ENCODE measurements around the gene CDH24. TPM values are rescaled to one million over a fixed set of nuclear protein-coding genes. Genes with fewer than 3 reads are reported as not detected.

CDH24 gene
- total and polyA plus RNA-seq, 12 donors = 0.57 to 9.1 (median 1.6) TPM

GRCh38 chr14:22998329-22999012 lies 58.8 kb downstream of the CDH24 start:
- no peaks in the 10 kb centered on the region for H3K27me3 ChIP-seq
- ATAC-seq = peak in 5 of 8 donors; percentile 23 to 58 (median 55)
- no peak for DNase-seq
- peaks cover 3 to 25% (median 8%) of the 10 kb centered on the region in 9 donors for H3K4me1 ChIP-seq
- TF ChIP-seq CTCF (IDR thresholded peaks at IDR 0.05) = no peak
- H3K36me3 ChIP-seq = peaks cover 0 to 14% (median 0%) of the 10 kb centered on the region in 9 donors
- H3K9me3 ChIP-seq = no peaks in the 10 kb centered on the region
- H3K27ac ChIP-seq = no peak overlapping the region
- intact Hi-C loops (cut with DNase I) = loop anchor here in 1 of 10 donors (5.0 kb wide), 1 partner anchor 54 kb away; no protein-coding TSS in a partner anchor
- 67 to 79% methylated on average over 16 of the region's 16 CpGs for WGBS, 2 donors
- no peak overlapping the region for H3K4me3 ChIP-seq

- no peak for DNase-seq
- ATAC-seq = peak in 6 of 8 donors; percentile 19 to 66 (median 40)
- no peak for TF ChIP-seq CTCF (IDR thresholded peaks at IDR 0.05)
- Histone ChIP-seq H3K27me3 (no peaks in the 10 kb centered on the region), H3K27ac (no peak overlapping the region), H3K36me3 (peaks cover 0 to 14% (median 0%) of the 10 kb centered on the region in 9 donors), H3K4me3 (no peak overlapping the region), H3K4me1 (peaks cover 3 to 25% (median 8%) of the 10 kb centered on the region in 9 donors), H3K9me3 (no peaks in the 10 kb centered on the region)
- intact Hi-C loops (cut with DNase I) = loop anchor here in 1 of 10 donors (5.0 kb wide), 1 partner anchor 55 kb away; no protein-coding TSS in a partner anchor
- WGBS, 2 donors = 54 to 58% methylated on average over 9 of the region's 9 CpGs
These were observed 59.5 kb downstream of the CDH24 start for GRCh38 chr14:22997676-22998323.

Other genes with a start within 250 kb of the CDH24 start
- 10 to 100 TPM in 1 of 10 donors, 1 to 10 TPM in 9; 1.1 to 16.1 (median 2.8) TPM for gene SLC7A7, start 242.1 kb downstream of the CDH24 start, total RNA-seq
- gene SLC7A7, start 242.1 kb downstream of the CDH24 start, polyA plus RNA-seq = 1 to 10 TPM; 2.3 to 3.7 TPM
- 100 to 1,000 TPM in 7 of 10 donors, 10 to 100 TPM in 3; 90.1 to 117 (median 106) TPM for gene MRPL52, start 227.6 kb downstream of the CDH24 start, total RNA-seq
- gene MRPL52, start 227.6 kb downstream of the CDH24 start, polyA plus RNA-seq = 100 to 1,000 TPM; 136 to 300 TPM
- gene MMP14, start 220.9 kb downstream of the CDH24 start, total RNA-seq = 10 to 100 TPM; 13.6 to 43.3 (median 20.2) TPM
- 10 to 100 TPM; 24.8 to 27.4 TPM for gene MMP14, start 220.9 kb downstream of the CDH24 start, polyA plus RNA-seq
- 100 to 1,000 TPM in 1 of 10 donors, 10 to 100 TPM in 9; 39.3 to 101 (median 50.9) TPM for gene LRP10, start 185.8 kb downstream of the CDH24 start, total RNA-seq
- 10 to 100 TPM; 10.3 to 38.4 TPM for gene LRP10, start 185.8 kb downstream of the CDH24 start, polyA plus RNA-seq
- gene REM2, start 174.3 kb downstream of the CDH24 start, total RNA-seq = under 1 TPM in 4 of 10 donors, not detected in 6; 0.14 to 0.25 (median 0.18) TPM
- under 1 TPM; 0.07 to 0.22 TPM for gene REM2, start 174.3 kb downstream of the CDH24 start, polyA plus RNA-seq
- gene RBM23, start 138.4 kb downstream of the CDH24 start, total RNA-seq = 10 to 100 TPM; 27.8 to 58.1 (median 36.1) TPM
- 10 to 100 TPM; 24.0 to 30.1 TPM for gene RBM23, start 138.4 kb downstream of the CDH24 start, polyA plus RNA-seq
- 10 to 100 TPM; 41.5 to 52.6 (median 48.2) TPM for gene PRMT5, start 128.1 kb downstream of the CDH24 start, total RNA-seq
- 10 to 100 TPM in 1 of 2 donors, 1 to 10 TPM in 1; 7.8 to 75.1 TPM for gene PRMT5, start 128.1 kb downstream of the CDH24 start, polyA plus RNA-seq
- 10 to 100 TPM; 13.2 to 30.9 (median 19.3) TPM for gene HAUS4, start 100.4 kb downstream of the CDH24 start, total RNA-seq
- gene HAUS4, start 100.4 kb downstream of the CDH24 start, polyA plus RNA-seq = 10 to 100 TPM; 14.9 to 18.2 TPM
- gene AJUBA, start 75.0 kb downstream of the CDH24 start, total RNA-seq = 10 to 100 TPM in 6 of 10 donors, 1 to 10 TPM in 4; 5.6 to 25.9 (median 11.1) TPM
- gene AJUBA, start 75.0 kb downstream of the CDH24 start, polyA plus RNA-seq = 1 to 10 TPM; 5.3 to 6.0 TPM
- gene C14orf93, start 47.4 kb downstream of the CDH24 start, total RNA-seq = 1 to 10 TPM; 3.2 to 6.2 (median 4.8) TPM
- 1 to 10 TPM; 3.2 to 6.7 TPM for gene C14orf93, start 47.4 kb downstream of the CDH24 start, polyA plus RNA-seq
- gene PSMB5, start 22.6 kb downstream of the CDH24 start, total RNA-seq = 100 to 1,000 TPM; 111 to 141 (median 122) TPM
- 100 to 1,000 TPM in 1 of 2 donors, 10 to 100 TPM in 1; 35.6 to 206 TPM for gene PSMB5, start 22.6 kb downstream of the CDH24 start, polyA plus RNA-seq
- not detected for gene PSMB11, start 15.3 kb downstream of the CDH24 start, total RNA-seq
- not detected for gene PSMB11, start 15.3 kb downstream of the CDH24 start, polyA plus RNA-seq
- 10 to 100 TPM; 60.2 to 79.7 (median 68.0) TPM for gene ACIN1, start 37.6 kb upstream of the CDH24 start, total RNA-seq
- 100 to 1,000 TPM in 1 of 2 donors, 10 to 100 TPM in 1; 35.7 to 119 TPM for gene ACIN1, start 37.6 kb upstream of the CDH24 start, polyA plus RNA-seq
- gene C14orf119, start 38.0 kb upstream of the CDH24 start, total RNA-seq = 10 to 100 TPM; 22.3 to 35.9 (median 28.4) TPM
- gene C14orf119, start 38.0 kb upstream of the CDH24 start, polyA plus RNA-seq = 10 to 100 TPM in 1 of 2 donors, 1 to 10 TPM in 1; 9.8 to 43.3 TPM
- gene CIROP, start 47.5 kb upstream of the CDH24 start, total RNA-seq = not detected
- not detected for gene CIROP, start 47.5 kb upstream of the CDH24 start, polyA plus RNA-seq
- under 1 TPM in 1 of 10 donors, not detected in 9; 0.53 TPM for gene CEBPE, start 61.7 kb upstream of the CDH24 start, total RNA-seq
- under 1 TPM in 1 of 2 donors, not detected in 1; 0.07 TPM for gene CEBPE, start 61.7 kb upstream of the CDH24 start, polyA plus RNA-seq
- gene SLC7A8, start 126.1 kb upstream of the CDH24 start, total RNA-seq = 10 to 100 TPM in 4 of 10 donors, 1 to 10 TPM in 6; 5.9 to 14.8 (median 9.6) TPM
- gene SLC7A8, start 126.1 kb upstream of the CDH24 start, polyA plus RNA-seq = 10 to 100 TPM in 1 of 2 donors, 1 to 10 TPM in 1; 7.8 to 14.9 TPM
- gene RNF212B, start 180.4 kb upstream of the CDH24 start, total RNA-seq = not detected
- gene RNF212B, start 180.4 kb upstream of the CDH24 start, polyA plus RNA-seq = not detected
- 10 to 100 TPM in 4 of 10 donors, 1 to 10 TPM in 6; 5.7 to 13.4 (median 9.5) TPM for gene HOMEZ, start 228.6 kb upstream of the CDH24 start, total RNA-seq
- 1 to 10 TPM; 7.0 to 7.3 TPM for gene HOMEZ, start 228.6 kb upstream of the CDH24 start, polyA plus RNA-seq
- 1 to 10 TPM; 4.5 to 9.3 (median 6.6) TPM for gene PPP1R3E, start 245.3 kb upstream of the CDH24 start, total RNA-seq
- 10 to 100 TPM in 1 of 2 donors, 1 to 10 TPM in 1; 2.3 to 20.6 TPM for gene PPP1R3E, start 245.3 kb upstream of the CDH24 start, polyA plus RNA-seq
- gene BCL2L2, start 249.3 kb upstream of the CDH24 start, total RNA-seq = 10 to 100 TPM; 33.3 to 44.9 (median 38.2) TPM
- gene BCL2L2, start 249.3 kb upstream of the CDH24 start, polyA plus RNA-seq = 10 to 100 TPM; 16.8 to 22.4 TPM

Measured in heart right ventricle (tissue), 16 donors.